ENCODE data around the gene LLPH.

The LLPH gene

DNA sequence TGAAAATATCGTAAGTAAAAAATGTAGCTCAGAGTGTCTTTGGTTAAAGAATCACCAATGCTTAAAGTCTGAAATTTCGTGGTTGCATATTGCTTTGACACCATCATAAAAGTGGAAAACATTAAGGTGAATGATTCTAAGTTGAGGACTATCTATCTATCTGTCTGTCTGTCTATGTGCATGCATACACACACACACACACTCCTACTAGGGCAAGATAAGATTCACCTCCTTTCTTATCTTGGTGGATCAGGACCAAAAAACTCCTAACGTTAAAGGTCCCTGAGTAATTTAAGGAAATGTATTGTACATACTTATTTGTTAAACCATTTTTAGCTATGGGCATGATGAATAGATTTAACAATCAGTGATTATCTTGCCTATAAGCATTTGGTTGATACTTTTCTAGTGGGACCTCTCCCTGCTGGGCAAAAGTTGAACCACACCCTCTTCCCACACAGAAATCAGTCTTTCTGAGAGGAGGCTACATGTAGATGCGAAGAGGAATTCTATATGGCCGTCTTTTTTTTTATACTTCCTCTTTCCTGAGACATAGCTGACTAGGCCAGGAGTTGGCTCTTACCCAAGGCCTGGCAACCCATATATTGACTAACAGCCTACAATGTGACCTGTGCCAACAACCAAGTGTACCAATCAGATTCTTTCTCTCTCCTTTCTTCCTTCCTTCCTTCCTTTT, 19.3 kb upstream of the LLPH start:
- no peak for ATAC-seq
- TF ChIP-seq, protein P1, sequence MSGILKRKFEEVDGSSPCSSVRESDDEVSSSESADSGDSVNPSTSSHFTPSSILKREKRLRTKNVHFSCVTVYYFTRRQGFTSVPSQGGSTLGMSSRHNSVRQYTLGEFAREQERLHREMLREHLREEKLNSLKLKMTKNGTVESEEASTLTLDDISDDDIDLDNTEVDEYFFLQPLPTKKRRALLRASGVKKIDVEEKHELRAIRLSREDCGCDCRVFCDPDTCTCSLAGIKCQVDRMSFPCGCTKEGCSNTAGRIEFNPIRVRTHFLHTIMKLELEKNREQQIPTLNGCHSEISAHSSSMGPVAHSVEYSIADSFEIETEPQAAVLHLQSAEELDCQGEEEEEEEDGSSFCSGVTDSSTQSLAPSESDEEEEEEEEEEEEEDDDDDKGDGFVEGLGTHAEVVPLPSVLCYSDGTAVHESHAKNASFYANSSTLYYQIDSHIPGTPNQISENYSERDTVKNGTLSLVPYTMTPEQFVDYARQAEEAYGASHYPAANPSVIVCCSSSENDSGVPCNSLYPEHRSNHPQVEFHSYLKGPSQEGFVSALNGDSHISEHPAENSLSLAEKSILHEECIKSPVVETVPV (CRISPR knock-in tag; IDR thresholded peaks at IDR 0.05), result no peak
- TF ChIP-seq ISL1 (CRISPR knock-in tag; IDR thresholded peaks at IDR 0.05), result no peak
- TF ChIP-seq, protein P2, sequence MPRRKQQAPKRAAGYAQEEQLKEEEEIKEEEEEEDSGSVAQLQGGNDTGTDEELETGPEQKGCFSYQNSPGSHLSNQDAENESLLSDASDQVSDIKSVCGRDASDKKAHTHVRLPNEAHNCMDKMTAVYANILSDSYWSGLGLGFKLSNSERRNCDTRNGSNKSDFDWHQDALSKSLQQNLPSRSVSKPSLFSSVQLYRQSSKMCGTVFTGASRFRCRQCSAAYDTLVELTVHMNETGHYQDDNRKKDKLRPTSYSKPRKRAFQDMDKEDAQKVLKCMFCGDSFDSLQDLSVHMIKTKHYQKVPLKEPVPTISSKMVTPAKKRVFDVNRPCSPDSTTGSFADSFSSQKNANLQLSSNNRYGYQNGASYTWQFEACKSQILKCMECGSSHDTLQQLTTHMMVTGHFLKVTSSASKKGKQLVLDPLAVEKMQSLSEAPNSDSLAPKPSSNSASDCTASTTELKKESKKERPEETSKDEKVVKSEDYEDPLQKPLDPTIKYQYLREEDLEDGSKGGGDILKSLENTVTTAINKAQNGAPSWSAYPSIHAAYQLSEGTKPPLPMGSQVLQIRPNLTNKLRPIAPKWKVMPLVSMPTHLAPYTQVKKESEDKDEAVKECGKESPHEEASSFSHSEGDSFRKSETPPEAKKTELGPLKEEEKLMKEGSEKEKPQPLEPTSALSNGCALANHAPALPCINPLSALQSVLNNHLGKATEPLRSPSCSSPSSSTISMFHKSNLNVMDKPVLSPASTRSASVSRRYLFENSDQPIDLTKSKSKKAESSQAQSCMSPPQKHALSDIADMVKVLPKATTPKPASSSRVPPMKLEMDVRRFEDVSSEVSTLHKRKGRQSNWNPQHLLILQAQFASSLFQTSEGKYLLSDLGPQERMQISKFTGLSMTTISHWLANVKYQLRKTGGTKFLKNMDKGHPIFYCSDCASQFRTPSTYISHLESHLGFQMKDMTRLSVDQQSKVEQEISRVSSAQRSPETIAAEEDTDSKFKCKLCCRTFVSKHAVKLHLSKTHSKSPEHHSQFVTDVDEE (CRISPR knock-in tag; IDR thresholded peaks at IDR 0.05), result no peak
- TF ChIP-seq, protein P3, sequence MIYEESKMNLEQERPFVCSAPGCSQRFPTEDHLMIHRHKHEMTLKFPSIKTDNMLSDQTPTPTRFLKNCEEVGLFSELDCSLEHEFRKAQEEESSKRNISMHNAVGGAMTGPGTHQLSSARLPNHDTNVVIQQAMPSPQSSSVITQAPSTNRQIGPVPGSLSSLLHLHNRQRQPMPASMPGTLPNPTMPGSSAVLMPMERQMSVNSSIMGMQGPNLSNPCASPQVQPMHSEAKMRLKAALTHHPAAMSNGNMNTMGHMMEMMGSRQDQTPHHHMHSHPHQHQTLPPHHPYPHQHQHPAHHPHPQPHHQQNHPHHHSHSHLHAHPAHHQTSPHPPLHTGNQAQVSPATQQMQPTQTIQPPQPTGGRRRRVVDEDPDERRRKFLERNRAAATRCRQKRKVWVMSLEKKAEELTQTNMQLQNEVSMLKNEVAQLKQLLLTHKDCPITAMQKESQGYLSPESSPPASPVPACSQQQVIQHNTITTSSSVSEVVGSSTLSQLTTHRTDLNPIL (CRISPR knock-in tag; IDR thresholded peaks at IDR 0.05; ENCODE audit: low read depth), result no peak
- no peak for TF ChIP-seq TCF4 (CRISPR knock-in tag; IDR thresholded peaks at IDR 0.05; ENCODE audit: borderline replicate concordance)
- no peak for TF ChIP-seq ESRRG (CRISPR knock-in tag; IDR thresholded peaks at IDR 0.05)

DNA sequence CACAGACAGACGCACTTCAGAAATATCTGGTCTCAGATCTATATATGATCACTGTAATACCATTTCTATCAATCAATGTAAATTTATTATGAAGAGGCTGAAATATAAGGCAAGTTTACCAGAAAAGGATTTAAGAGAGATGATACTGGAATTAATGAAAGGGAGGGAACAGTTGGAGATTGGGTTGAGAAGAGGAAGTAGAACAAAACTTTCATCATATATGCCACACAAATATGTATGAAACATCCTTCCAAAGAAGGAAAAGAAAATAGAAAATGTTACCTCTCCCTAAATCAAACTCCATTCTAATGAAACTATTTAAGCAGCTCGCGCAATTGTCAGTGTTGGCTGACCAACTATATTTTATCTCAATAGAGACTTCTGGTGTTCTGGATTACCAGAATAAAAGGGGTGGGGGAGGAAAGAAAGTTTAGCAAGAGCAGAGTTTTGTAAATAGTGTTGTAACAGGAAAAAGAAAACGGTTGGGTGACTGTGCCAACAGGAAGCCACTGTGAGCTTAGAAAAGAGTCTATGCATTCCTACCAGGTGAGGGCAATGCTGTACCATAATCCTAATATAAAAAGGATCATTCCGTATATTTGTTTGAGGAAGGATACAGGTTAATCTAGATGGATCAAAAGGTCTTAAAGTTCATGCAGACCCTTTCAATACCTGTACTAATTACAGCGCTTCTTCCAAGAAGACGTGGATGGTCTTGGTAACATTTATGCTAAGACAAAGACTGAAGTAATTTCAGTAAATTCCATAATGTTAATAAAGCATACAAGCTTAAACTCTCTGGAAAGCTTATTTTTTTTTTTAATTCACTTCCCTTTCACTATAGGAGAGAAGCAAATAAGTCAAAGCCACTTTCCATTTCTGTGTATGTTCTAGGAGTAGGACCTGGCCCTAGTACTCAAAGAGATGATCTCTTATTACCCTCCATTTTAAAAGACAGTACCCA, 14.5 kb upstream of the LLPH start:
- ATAC-seq, result peak; percentile 70
- no peak for TF ChIP-seq BACH2 (CRISPR knock-in tag; IDR thresholded peaks at IDR 0.05; ENCODE audit: borderline replicate concordance)
- TF ChIP-seq OSR1 (CRISPR knock-in tag; IDR thresholded peaks at IDR 0.05), result no peak
- TF ChIP-seq, protein P4, sequence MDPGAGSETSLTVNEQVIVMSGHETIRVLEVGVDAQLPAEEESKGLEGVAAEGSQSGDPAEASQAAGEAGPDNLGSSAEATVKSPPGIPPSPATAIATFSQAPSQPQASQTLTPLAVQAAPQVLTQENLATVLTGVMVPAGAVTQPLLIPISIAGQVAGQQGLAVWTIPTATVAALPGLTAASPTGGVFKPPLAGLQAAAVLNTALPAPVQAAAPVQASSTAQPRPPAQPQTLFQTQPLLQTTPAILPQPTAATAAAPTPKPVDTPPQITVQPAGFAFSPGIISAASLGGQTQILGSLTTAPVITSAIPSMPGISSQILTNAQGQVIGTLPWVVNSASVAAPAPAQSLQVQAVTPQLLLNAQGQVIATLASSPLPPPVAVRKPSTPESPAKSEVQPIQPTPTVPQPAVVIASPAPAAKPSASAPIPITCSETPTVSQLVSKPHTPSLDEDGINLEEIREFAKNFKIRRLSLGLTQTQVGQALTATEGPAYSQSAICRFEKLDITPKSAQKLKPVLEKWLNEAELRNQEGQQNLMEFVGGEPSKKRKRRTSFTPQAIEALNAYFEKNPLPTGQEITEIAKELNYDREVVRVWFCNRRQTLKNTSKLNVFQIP (CRISPR knock-in tag; IDR thresholded peaks at IDR 0.05; ENCODE audit: borderline replicate concordance, low read depth), result no peak
- TF ChIP-seq ARNTL (CRISPR knock-in tag; IDR thresholded peaks at IDR 0.05; ENCODE audit: borderline replicate concordance, low read depth), result no peak
- TF ChIP-seq ZC3H10 (CRISPR knock-in tag; IDR thresholded peaks at IDR 0.05), result no peak

DNA sequence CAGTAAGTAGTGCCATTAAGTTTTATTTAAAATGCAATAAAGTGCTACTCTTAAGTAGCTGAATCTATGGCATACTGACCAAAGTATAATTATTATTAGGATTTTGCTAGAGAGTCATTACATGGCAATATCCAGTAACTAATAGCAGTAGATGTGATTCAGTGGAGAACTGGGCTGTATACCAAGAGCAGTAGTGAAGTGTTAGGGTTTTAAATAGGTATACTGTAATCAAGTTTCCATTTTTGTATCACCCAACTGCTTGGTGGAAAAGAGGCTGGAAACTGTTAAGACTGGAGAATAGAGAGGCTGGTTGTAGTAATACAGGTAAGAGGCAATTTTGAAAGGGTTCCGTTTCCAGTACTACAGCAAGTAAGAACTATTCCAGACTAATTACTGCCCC, 13.3 kb upstream of the LLPH start:
- no peak for TF ChIP-seq ZNF565 (CRISPR knock-in tag; conservative IDR thresholded peaks at IDR 0.05; ENCODE audit: low read depth)
- no peak for TF ChIP-seq ESRRG (CRISPR knock-in tag; IDR thresholded peaks at IDR 0.05)
- no peak for TF ChIP-seq ISL1 (CRISPR knock-in tag; IDR thresholded peaks at IDR 0.05)
- TF ChIP-seq, protein P3 (CRISPR knock-in tag; IDR thresholded peaks at IDR 0.05; ENCODE audit: low read depth), result no peak
- TF ChIP-seq ZFP3 (CRISPR knock-in tag; IDR thresholded peaks at IDR 0.05), result no peak
- TF ChIP-seq, protein P1 (CRISPR knock-in tag; IDR thresholded peaks at IDR 0.05), result no peak
- TF ChIP-seq TCF4 (CRISPR knock-in tag; IDR thresholded peaks at IDR 0.05; ENCODE audit: borderline replicate concordance), result no peak
- TF ChIP-seq OSR1 (CRISPR knock-in tag; IDR thresholded peaks at IDR 0.05), result no peak
- TF ChIP-seq, protein P4 (CRISPR knock-in tag; IDR thresholded peaks at IDR 0.05; ENCODE audit: borderline replicate concordance, low read depth), result no peak
- no peak for TF ChIP-seq ZC3H10 (CRISPR knock-in tag; IDR thresholded peaks at IDR 0.05)
- TF ChIP-seq, protein P5, sequence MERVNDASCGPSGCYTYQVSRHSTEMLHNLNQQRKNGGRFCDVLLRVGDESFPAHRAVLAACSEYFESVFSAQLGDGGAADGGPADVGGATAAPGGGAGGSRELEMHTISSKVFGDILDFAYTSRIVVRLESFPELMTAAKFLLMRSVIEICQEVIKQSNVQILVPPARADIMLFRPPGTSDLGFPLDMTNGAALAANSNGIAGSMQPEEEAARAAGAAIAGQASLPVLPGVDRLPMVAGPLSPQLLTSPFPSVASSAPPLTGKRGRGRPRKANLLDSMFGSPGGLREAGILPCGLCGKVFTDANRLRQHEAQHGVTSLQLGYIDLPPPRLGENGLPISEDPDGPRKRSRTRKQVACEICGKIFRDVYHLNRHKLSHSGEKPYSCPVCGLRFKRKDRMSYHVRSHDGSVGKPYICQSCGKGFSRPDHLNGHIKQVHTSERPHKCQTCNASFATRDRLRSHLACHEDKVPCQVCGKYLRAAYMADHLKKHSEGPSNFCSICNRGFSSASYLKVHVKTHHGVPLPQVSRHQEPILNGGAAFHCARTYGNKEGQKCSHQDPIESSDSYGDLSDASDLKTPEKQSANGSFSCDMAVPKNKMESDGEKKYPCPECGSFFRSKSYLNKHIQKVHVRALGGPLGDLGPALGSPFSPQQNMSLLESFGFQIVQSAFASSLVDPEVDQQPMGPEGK (CRISPR knock-in tag; IDR thresholded peaks at IDR 0.05; ENCODE audit: borderline replicate concordance), result no peak
- no peak for TF ChIP-seq TOX (CRISPR knock-in tag; IDR thresholded peaks at IDR 0.05; ENCODE audit: borderline replicate concordance)
- TF ChIP-seq SNAI2 (CRISPR knock-in tag; IDR thresholded peaks at IDR 0.05), result no peak
- no peak for TF ChIP-seq ZFP30 (CRISPR knock-in tag; IDR thresholded peaks at IDR 0.05)
- ATAC-seq, result no peak

Data from SK-N-SH treated with all-trans-retinoic acid at 6 μM for 48 hours (cell line).